GM23248 (cell line): Measurements from ENCODE around the gene SLC9C1.

Source experiments
- EZH2 ChIP-seq: fragments of 200-600 bp; sonication (generic); IDR thresholded peaks from 2 replicates; pipeline ENCODE4 v1.6.1; 2018; ENCODE audit warnings: antibody characterized with exemption, mild to moderate bottlenecking; ENCODE audit not compliant: insufficient read depth, poor library complexity, severe bottlenecking
- EZH2phosphoT487 ChIP-seq: fragments of 200-600 bp; sonication (generic); IDR thresholded peaks from 2 replicates; pipeline ENCODE4 v1.6.1; 2018; ENCODE audit warnings: antibody characterized with exemption, moderate library complexity, mild to moderate bottlenecking, low read depth; ENCODE audit not compliant: insufficient read depth

DNA sequence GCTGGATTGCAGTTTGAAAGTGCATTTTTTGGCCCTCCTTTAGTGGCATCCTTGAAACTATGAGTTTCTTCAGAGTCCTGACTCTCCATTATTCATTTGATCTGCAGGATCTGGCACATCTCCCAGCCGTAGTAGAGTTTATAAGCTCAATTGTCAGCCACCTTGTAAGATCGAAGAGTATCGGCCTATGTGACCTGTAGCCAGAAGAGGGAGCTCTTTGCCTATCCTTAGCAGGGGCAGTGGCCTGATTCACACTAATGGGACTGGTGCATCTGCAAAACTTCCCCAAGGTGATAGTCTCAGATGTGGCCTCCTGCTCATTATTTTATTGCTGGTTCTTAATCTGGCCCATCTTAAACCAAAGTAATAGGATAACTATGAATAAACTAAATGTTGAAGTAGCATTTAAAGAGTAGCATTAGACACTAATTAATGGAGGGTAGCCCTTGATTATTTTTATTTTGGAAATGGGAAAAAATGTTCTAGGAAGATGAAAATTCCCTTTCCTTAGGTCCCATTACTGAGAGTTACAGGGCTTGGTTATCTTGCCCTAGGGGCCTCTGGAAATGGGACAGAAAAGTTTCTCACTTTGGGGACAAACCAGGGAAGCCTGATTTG is 182.1 kb downstream of the SLC9C1 start:
- no peak for TF ChIP-seq EZH2
- TF ChIP-seq EZH2phosphoT487: no peak
